Stimulated activated CD4-positive, alpha-beta T cell treated with anti-CD3 and anti-CD28 coated beads, TNF-alpha, amount 100 ng/mL, for 4 hours (primary cell): ENCODE data around the gene FGA.
"Not testable (repeated sequence)": the region's sequence is repeated elsewhere in the genome, so short reads cannot be mapped to it uniquely, and the experiment has no call there.

Source experiments
- DNase-seq, 3 experiments: peaks; one replicate each; pipeline ENCODE4 v3.0.0-alpha.2; 2020; ENCODE audit warnings: low read depth in 3 of 3

The FGA gene

GRCh38 chr4:154608361-154609252 lies 18.1 kb upstream of the FGA start:
- no peak for DNase-seq

GRCh38 chr4:154606728-154607723 lies 16.5 kb upstream of the FGA start:
- DNase-seq, result no peak

GRCh38 chr4:154604696-154605200 lies 14.2 kb upstream of the FGA start:
- DNase-seq, result no peak

GRCh38 chr4:154603033-154603943 lies 12.7 kb upstream of the FGA start:
- no peak for DNase-seq

GRCh38 chr4:154602404-154603020 lies 12.0 kb upstream of the FGA start:
- DNase-seq, result no peak

- no peak for DNase-seq
Observed at GRCh38 chr4:154597798-154598774, 7.5 kb upstream of the FGA start.

- DNase-seq, result not testable (repeated sequence)
Observed at GRCh38 chr4:154597281-154597680, 6.7 kb upstream of the FGA start.

- no peak for DNase-seq
Observed at GRCh38 chr4:154595807-154596206, 5.3 kb upstream of the FGA start.

- not testable (repeated sequence) for DNase-seq
Observed at GRCh38 chr4:154594343-154594742, 3.8 kb upstream of the FGA start.

- DNase-seq, result no peak
Observed at GRCh38 chr4:154593868-154594267, 3.3 kb upstream of the FGA start.

GRCh38 chr4:154591890-154592289 lies 1.3 kb upstream of the FGA start:
- DNase-seq, result no peak

GRCh38 chr4:154589296-154590197 lies 995 bp downstream of the FGA start:
- no peak for DNase-seq

GRCh38 chr4:154588198-154588597 lies 2.3 kb downstream of the FGA start:
- no peak for DNase-seq

- DNase-seq, result no peak
Observed at GRCh38 chr4:154586296-154587033, 4.1 kb downstream of the FGA start.

GRCh38 chr4:154585369-154586018 lies 5.0 kb downstream of the FGA start:
- no peak for DNase-seq

GRCh38 chr4:154584259-154584658 lies 6.3 kb downstream of the FGA start:
- DNase-seq, result no peak

- DNase-seq, result no peak
Observed at GRCh38 chr4:154583677-154584076, 6.9 kb downstream of the FGA start.
